ENCODE data around the gene MRPL1. TPM values are rescaled to one million over a fixed set of nuclear protein-coding genes. Genes with fewer than 3 reads are reported as not detected.

The MRPL1 gene
- total and polyA plus RNA-seq, 2 donors (not counting 3 experiments of a cell fraction or from before 2014, with no cell fraction given), result 11.5 to 42.9 TPM

DNA sequence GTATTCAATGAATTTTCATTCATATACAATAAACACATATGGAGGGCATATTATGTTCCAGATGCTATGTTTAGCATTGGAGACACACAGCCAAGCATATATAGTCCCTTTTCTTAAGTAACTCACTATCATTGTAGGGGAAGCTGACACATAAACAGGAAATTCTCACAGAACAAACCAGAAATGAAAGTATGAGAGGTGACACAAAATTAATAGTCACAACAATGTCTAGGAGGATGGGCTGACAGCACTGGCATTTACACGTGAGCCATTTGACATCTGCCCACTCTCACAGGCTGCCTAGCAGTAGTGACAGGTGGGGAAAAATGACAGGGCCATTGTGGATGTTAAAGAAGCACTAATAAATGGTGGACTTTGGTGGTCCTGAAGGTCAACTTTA, 40.9 kb upstream of the MRPL1 start:
- TF ChIP-seq FOS (IDR thresholded peaks at IDR 0.05; ENCODE audit: borderline replicate concordance, insufficient read depth, low read length), result peak; percentile 24
- peak; percentile 7 for TF ChIP-seq JUN (IDR thresholded peaks at IDR 0.05; ENCODE audit: borderline replicate concordance, insufficient read depth, insufficient read length, low read depth)
- no peak for TF ChIP-seq EZH2 (IDR thresholded peaks at IDR 0.05; ENCODE audit: borderline replicate concordance, low read depth, low read length, severe bottlenecking)
- Histone ChIP-seq H3K36me3 (ENCODE audit: control insufficient read depth in 2 of 2, extremely low read depth in 1 of 2, insufficient read depth in 2 of 2, low read length in 2 of 2) (no peaks in the 10 kb centered on the region), H3K9ac (replicated peaks; ENCODE audit: extremely low read depth, insufficient read depth, low read length) (no peak overlapping the region), H3K9me1 (replicated peaks; ENCODE audit: control insufficient read depth, extremely low read depth, insufficient read depth, low read length) (no peaks in the 10 kb centered on the region), H3K4me2 (ENCODE audit: insufficient read depth, low read length) (peak overlapping the region; percentile 93), H3K79me2 (ENCODE audit: control insufficient read depth, insufficient read depth, low read length) (peaks cover 29% of the 10 kb centered on the region), H3K9me3 (replicated peaks; ENCODE audit: control insufficient read depth, insufficient read depth, low read length) (no peaks in the 10 kb centered on the region), H3K27me3 (ENCODE audit: control insufficient read depth in 2 of 2, insufficient read depth in 2 of 2, low read length in 2 of 2) (no peaks in the 10 kb centered on the region), H3K4me3 (replicated peaks in 1 of 3; ENCODE audit: insufficient read depth in 1 of 3, low read depth in 1 of 3, low read length in 3 of 3) (no peak overlapping the region), H3K27ac (ENCODE audit: insufficient read depth, low read depth, low read length) (peak overlapping the region; percentile 40), H4K20me1 (replicated peaks; ENCODE audit: control insufficient read depth, extremely low read depth, insufficient read depth, low read length) (peaks cover 9% of the 10 kb centered on the region), H3K4me1 (ENCODE audit: control insufficient read depth, extremely low read depth, insufficient read depth, low read length) (peaks cover 28% of the 10 kb centered on the region), H2AFZ (ENCODE audit: low read depth, low read length) (peak overlapping the region; percentile 22)
- dilution Hi-C loops (cut with MboI; ENCODE audit: extremely low pct_ligation_motif_present, low sequenced_read_pairs) (no loop called here), intact Hi-C loops (cut with micrococcal nuclease) (loop anchor here (2.0 to 10.0 kb wide), 2 partner anchors 237 to 693 kb away; no protein-coding TSS in a partner anchor)
- FAIRE-seq, result peak; percentile 62
- DNase-seq (ENCODE audit: low read depth, low spot score), result peak; percentile 47
- POLR2A ChIA-PET, result no interaction called here
- BruUV-seq (replicated peaks), result no TSS peak
- CTCF ChIA-PET, result interaction anchor here (2.6 kb wide), 1 partner anchor 40 kb away, joined by 17 read pairs; the partner anchor contains the start of gene MRPL1

DNA sequence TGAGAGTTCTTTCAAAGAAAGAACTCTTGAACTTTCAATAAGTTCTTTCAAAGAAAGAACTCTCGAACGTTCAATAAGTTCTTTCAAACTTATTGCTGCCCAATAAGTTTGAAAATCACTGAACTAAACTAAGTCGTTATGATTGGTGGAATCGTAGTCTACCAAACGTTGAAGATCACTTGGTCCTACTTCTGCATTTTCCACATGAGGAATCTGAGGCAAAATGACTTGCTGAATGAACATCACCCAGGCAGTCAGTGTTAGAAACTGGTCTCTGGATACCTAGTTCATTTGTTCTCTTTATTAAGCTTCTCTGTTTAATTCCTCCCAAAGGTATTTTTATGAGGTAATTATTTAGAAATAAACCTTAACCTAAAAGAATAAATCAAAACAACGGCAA, 36.4 kb upstream of the MRPL1 start:
- DNase-seq (ENCODE audit: low read depth, low spot score), result no peak
- dilution Hi-C loops (cut with MboI; ENCODE audit: extremely low pct_ligation_motif_present, low sequenced_read_pairs), result no loop called here
- Histone ChIP-seq H3K4me3 (replicated peaks in 1 of 3; ENCODE audit: insufficient read depth in 1 of 3, low read depth in 1 of 3, low read length in 3 of 3) (no peak overlapping the region), H3K9ac (replicated peaks; ENCODE audit: extremely low read depth, insufficient read depth, low read length) (no peak overlapping the region), H3K9me1 (replicated peaks; ENCODE audit: control insufficient read depth, extremely low read depth, insufficient read depth, low read length) (no peaks in the 10 kb centered on the region), H3K9me3 (replicated peaks; ENCODE audit: control insufficient read depth, insufficient read depth, low read length) (no peaks in the 10 kb centered on the region), H3K27me3 (ENCODE audit: control insufficient read depth in 2 of 2, insufficient read depth in 2 of 2, low read length in 2 of 2) (peaks cover 0 to 3% of the 10 kb centered on the region in 2 experiments), H3K4me1 (ENCODE audit: control insufficient read depth, extremely low read depth, insufficient read depth, low read length) (peaks cover 11% of the 10 kb centered on the region), H3K79me2 (ENCODE audit: control insufficient read depth, insufficient read depth, low read length) (no peaks in the 10 kb centered on the region), H3K36me3 (ENCODE audit: control insufficient read depth in 2 of 2, extremely low read depth in 1 of 2, insufficient read depth in 2 of 2, low read length in 2 of 2) (no peaks in the 10 kb centered on the region), H3K4me2 (ENCODE audit: insufficient read depth, low read length) (no peak overlapping the region), H2AFZ (ENCODE audit: low read depth, low read length) (no peak overlapping the region), H3K27ac (ENCODE audit: insufficient read depth, low read depth, low read length) (no peak overlapping the region), H4K20me1 (replicated peaks; ENCODE audit: control insufficient read depth, extremely low read depth, insufficient read depth, low read length) (no peaks in the 10 kb centered on the region)
- no peak for TF ChIP-seq POLR2A (IDR thresholded peaks at IDR 0.05; ENCODE audit: low read depth, low read length)
- no peak for TF ChIP-seq FOS (IDR thresholded peaks at IDR 0.05; ENCODE audit: borderline replicate concordance, insufficient read depth, low read length)
- no peak for TF ChIP-seq MYC (IDR thresholded peaks at IDR 0.05; ENCODE audit: low read depth, low read length)
- no peak for TF ChIP-seq EZH2 (IDR thresholded peaks at IDR 0.05; ENCODE audit: borderline replicate concordance, low read depth, low read length, severe bottlenecking)
- TF ChIP-seq GATA2 (IDR thresholded peaks at IDR 0.05; ENCODE audit: insufficient read depth, insufficient read length, low read depth, low read length), result no peak
- TF ChIP-seq, protein P1, sequence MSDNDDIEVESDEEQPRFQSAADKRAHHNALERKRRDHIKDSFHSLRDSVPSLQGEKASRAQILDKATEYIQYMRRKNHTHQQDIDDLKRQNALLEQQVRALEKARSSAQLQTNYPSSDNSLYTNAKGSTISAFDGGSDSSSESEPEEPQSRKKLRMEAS (IDR thresholded peaks at IDR 0.05; ENCODE audit: insufficient read depth, insufficient read length), result no peak
- no peak for TF ChIP-seq CTCF (IDR thresholded peaks at IDR 0.05; ENCODE audit: extremely low read depth in 1 of 2, insufficient read depth in 1 of 2, low read depth in 1 of 2, low read length in 2 of 2)
- no peak for TF ChIP-seq JUN (IDR thresholded peaks at IDR 0.05; ENCODE audit: borderline replicate concordance, insufficient read depth, insufficient read length, low read depth)
- TF ChIP-seq POLR2AphosphoS5 (IDR thresholded peaks at IDR 0.05; ENCODE audit: insufficient read depth, low read depth, low read length), result no peak
- CTCF ChIA-PET, result no interaction called here
- intact Hi-C loops (cut with micrococcal nuclease), result loop anchor here (10.0 kb wide), 1 partner anchor 689 kb away; no protein-coding TSS in a partner anchor
- no peak for FAIRE-seq
- no TSS peak for BruUV-seq (replicated peaks)
- POLR2A ChIA-PET, result no interaction called here

Data from endothelial cell of umbilical vein (primary cell).